H9 (cell line): ENCODE results near the gene ATP6V1B1. TPM values are rescaled to one million over a fixed set of nuclear protein-coding genes. Genes with fewer than 3 reads are reported as not detected.

Experiments
- DNase-seq: peaks from one replicate; pipeline ENCODE4 v3.0.0-alpha.2; 2017
- H2AFZ ChIP-seq: one replicate; pipeline ENCODE4 v1.6.1; 2013; ENCODE audit warnings: mild to moderate bottlenecking, low read length, control low read depth, moderate library complexity
- H2AK5ac ChIP-seq: 2 replicates; pipeline ENCODE4 v1.6.1; 2013; ENCODE audit warnings: low read length, control low read depth, mixed read lengths; ENCODE audit not compliant: insufficient read length
- H2BK120ac ChIP-seq: one replicate; pipeline ENCODE4 v1.6.1; 2013; ENCODE audit warnings: low read depth, mild to moderate bottlenecking, low read length, control low read depth, inconsistent platforms; ENCODE audit not compliant: poor library complexity, severe bottlenecking
- H2BK12ac ChIP-seq: 2 replicates; pipeline ENCODE4 v1.6.1; 2013; ENCODE audit warnings: low read length, control low read depth, mixed read lengths, low read depth; ENCODE audit not compliant: insufficient read length
- H2BK15ac ChIP-seq: 2 replicates; pipeline ENCODE4 v1.6.1; 2013; ENCODE audit warnings: low read depth, low read length, control low read depth
- H2BK20ac ChIP-seq: one replicate; pipeline ENCODE4 v1.6.1; 2013; ENCODE audit warnings: low read depth, mild to moderate bottlenecking, low read length, control low read depth, inconsistent platforms; ENCODE audit not compliant: poor library complexity, severe bottlenecking
- H2BK5ac ChIP-seq: 2 replicates; pipeline ENCODE4 v1.6.1; 2013; ENCODE audit warnings: low read length, control low read depth, mixed read lengths; ENCODE audit not compliant: insufficient read length
- H3K14ac ChIP-seq: 2 replicates; pipeline ENCODE4 v1.6.1; 2013; ENCODE audit warnings: low read length, control low read depth; ENCODE audit not compliant: insufficient read depth
- H3K18ac ChIP-seq: 2 replicates; pipeline ENCODE4 v1.6.1; 2013; ENCODE audit warnings: low read depth, mild to moderate bottlenecking, mixed read lengths, low read length, control low read depth; ENCODE audit not compliant: insufficient read length
- H3K23ac ChIP-seq: 2 replicates; pipeline ENCODE4 v1.6.1; 2013; ENCODE audit warnings: low read length, control low read depth, mixed read lengths, low read depth; ENCODE audit not compliant: insufficient read length
- H3K23me2 ChIP-seq: 2 replicates; pipeline ENCODE4 v1.6.1; 2013; ENCODE audit warnings: low read depth, mild to moderate bottlenecking, mixed read lengths, low read length, control low read depth; ENCODE audit not compliant: insufficient read length, poor library complexity, severe bottlenecking
- H3K27ac ChIP-seq: 2 replicates; pipeline ENCODE4 v1.5.1; 2013; ENCODE audit warnings: low read length, control low read depth, mixed read lengths, low read depth; ENCODE audit not compliant: insufficient read length
- H3K27me3 ChIP-seq: 2 replicates; pipeline ENCODE4 v1.6.1; 2013; ENCODE audit warnings: low read length, control low read depth, inconsistent platforms; ENCODE audit not compliant: insufficient read depth
- H3K4ac ChIP-seq: 2 replicates; pipeline ENCODE4 v1.6.1; 2013; ENCODE audit warnings: low read depth, mild to moderate bottlenecking, control low read depth, inconsistent platforms, low read length, moderate library complexity
- H3K4me1 ChIP-seq: 2 replicates; pipeline ENCODE4 v1.6.1; 2013; ENCODE audit warnings: low read length, control low read depth, inconsistent platforms; ENCODE audit not compliant: insufficient read depth
- H3K4me2 ChIP-seq: 2 replicates; pipeline ENCODE4 v1.6.1; 2013; ENCODE audit warnings: low read length, control low read depth, mixed read lengths; ENCODE audit not compliant: insufficient read length, insufficient read depth
- H3K56ac ChIP-seq: 2 replicates; pipeline ENCODE4 v1.6.1; 2013; ENCODE audit warnings: low read depth, mild to moderate bottlenecking, mixed read lengths, low read length, control low read depth; ENCODE audit not compliant: insufficient read length
- H3K79me1 ChIP-seq: 2 replicates; pipeline ENCODE4 v1.6.1; 2013; ENCODE audit warnings: low read depth, mild to moderate bottlenecking, moderate library complexity, low read length, control low read depth, inconsistent platforms; ENCODE audit not compliant: insufficient read depth, poor library complexity, severe bottlenecking
- H3K79me2 ChIP-seq: 2 replicates; pipeline ENCODE4 v1.6.1; 2013; ENCODE audit warnings: low read length, control low read depth, inconsistent platforms; ENCODE audit not compliant: insufficient read depth
- H3K9ac ChIP-seq: 2 replicates; pipeline ENCODE4 v1.6.1; 2013; ENCODE audit warnings: low read length, control low read depth, mixed read lengths; ENCODE audit not compliant: insufficient read length; ENCODE audit errors: extremely low read depth
- H3K9me3 ChIP-seq: one replicate; pipeline ENCODE4 v1.6.1; 2013; ENCODE audit warnings: low read depth, low read length, inconsistent platforms; ENCODE audit not compliant: control insufficient read depth
- H3T11ph ChIP-seq: one replicate; pipeline ENCODE4 v1.6.1; 2013; ENCODE audit warnings: mild to moderate bottlenecking, low read length, control low read depth, inconsistent platforms
- H4K20me1 ChIP-seq: one replicate; pipeline ENCODE4 v1.6.1; 2013; ENCODE audit not compliant: control insufficient read depth, insufficient read length, insufficient read depth
- H4K5ac ChIP-seq: 2 replicates; pipeline ENCODE4 v1.6.1; 2013; ENCODE audit warnings: low read depth, mild to moderate bottlenecking, mixed read lengths, low read length, control low read depth; ENCODE audit not compliant: insufficient read length
- H4K8ac ChIP-seq: replicated peaks from 2 replicates; pipeline ENCODE4 v1.6.1; 2013; ENCODE audit warnings: low read length, control low read depth, mixed read lengths, low read depth; ENCODE audit not compliant: insufficient read length
- H4K91ac ChIP-seq: 2 replicates; pipeline ENCODE4 v1.6.1; 2013; ENCODE audit warnings: low read depth, mild to moderate bottlenecking, moderate library complexity, mixed read lengths, low read length, control low read depth; ENCODE audit not compliant: insufficient read length
- H3K27ac Mint-ChIP-seq, 3 experiments: 2 replicates in 2 of 3; 3 replicates in 1 of 3; pipeline ENCODE4 v1.8.0; 2020 to 2021; ENCODE audit warnings: mixed read lengths in 3 of 3, mild to moderate bottlenecking in 1 of 3, moderate library complexity in 1 of 3
- H3K27me3 Mint-ChIP-seq: 2 replicates; pipeline ENCODE4 v1.8.0; 2021; ENCODE audit warnings: low read depth, mild to moderate bottlenecking, moderate library complexity, mixed read lengths
- H3K36me3 Mint-ChIP-seq, 3 experiments: 2 replicates in 2 of 3; 3 replicates in 1 of 3; pipeline ENCODE4 v1.8.0; 2020 to 2021; ENCODE audit warnings: low read depth in 3 of 3, mixed read lengths in 3 of 3; ENCODE audit not compliant: insufficient read depth in 1 of 3
- H3K4me1 Mint-ChIP-seq, 2 experiments: 2 replicates each; pipeline ENCODE4 v1.8.0; 2020; ENCODE audit warnings: mixed read lengths in 2 of 2
- H3K4me3 Mint-ChIP-seq, 2 experiments: 2 replicates in 1 of 2; 3 replicates in 1 of 2; pipeline ENCODE4 v1.8.0; 2020 to 2021; ENCODE audit warnings: mild to moderate bottlenecking in 2 of 2, mixed read lengths in 2 of 2, moderate library complexity in 1 of 2
- H3K9me3 Mint-ChIP-seq, 2 experiments: 2 replicates in 1 of 2; 3 replicates in 1 of 2; pipeline ENCODE4 v1.8.0; 2020; ENCODE audit warnings: mild to moderate bottlenecking in 2 of 2, mixed read lengths in 2 of 2, moderate library complexity in 1 of 2
- WGBS: extraction: QIAGEN DNeasy Blood & Tissue Kit; methylation state at CpG from one replicate; pipeline ENCODE4 v1.1.7; 2013; ENCODE audit warnings: missing lambda C conversion rate, low lambda C conversion rate, mixed read lengths; ENCODE audit not compliant: insufficient read length; ENCODE audit errors: extremely low coverage; 5-methylcytosine and 5-hydroxymethylcytosine counted together
- total RNA-seq: library from RNA; stranded (reverse); gene quantifications from 2 replicates; pipeline ENCODE4 v1.2.1, GENCODE V29; 2021
- TF ChIP-seq, protein P1 (sequence below): fragments of 200-600 bp; sonication (generic); conservative IDR thresholded peaks from 3 replicates; pipeline ENCODE4 v1.8.0; 2021; ENCODE audit warnings: antibody characterized with exemption, mild to moderate bottlenecking

Gene ATP6V1B1
- total RNA-seq, 1 experiment from 2014 or later: not detected

GRCh38 chr2:70897977-70898226 lies 37.8 kb upstream of the ATP6V1B1 start:
- no peak overlapping the region for H2BK12ac ChIP-seq
- Mint-ChIP-seq H3K36me3 (no peaks in the 10 kb centered on the region; a peak in 2 of 7 replicates), H3K9me3 (peaks cover 2 to 6% of the 10 kb centered on the region in 2 experiments; a peak in 4 of 5 replicates), H3K27ac (no peak overlapping the region), H3K4me3 (no peak overlapping the region), H3K4me1 (peaks cover 20 to 55% of the 10 kb centered on the region in 2 experiments), H3K27me3 (peaks cover 100% of the 10 kb centered on the region)
- no peak overlapping the region for H2BK5ac ChIP-seq
- H3K4me1 ChIP-seq: peaks cover 4% of the 10 kb centered on the region; the same call in 1 of the 2 replicates
- no peak overlapping the region for H3T11ph ChIP-seq
- no peak overlapping the region for H4K91ac ChIP-seq
- H3K23ac ChIP-seq: no peak overlapping the region
- H3K27ac ChIP-seq: no peak overlapping the region
- H3K9ac ChIP-seq: no peak overlapping the region
- TF ChIP-seq, protein P1, sequence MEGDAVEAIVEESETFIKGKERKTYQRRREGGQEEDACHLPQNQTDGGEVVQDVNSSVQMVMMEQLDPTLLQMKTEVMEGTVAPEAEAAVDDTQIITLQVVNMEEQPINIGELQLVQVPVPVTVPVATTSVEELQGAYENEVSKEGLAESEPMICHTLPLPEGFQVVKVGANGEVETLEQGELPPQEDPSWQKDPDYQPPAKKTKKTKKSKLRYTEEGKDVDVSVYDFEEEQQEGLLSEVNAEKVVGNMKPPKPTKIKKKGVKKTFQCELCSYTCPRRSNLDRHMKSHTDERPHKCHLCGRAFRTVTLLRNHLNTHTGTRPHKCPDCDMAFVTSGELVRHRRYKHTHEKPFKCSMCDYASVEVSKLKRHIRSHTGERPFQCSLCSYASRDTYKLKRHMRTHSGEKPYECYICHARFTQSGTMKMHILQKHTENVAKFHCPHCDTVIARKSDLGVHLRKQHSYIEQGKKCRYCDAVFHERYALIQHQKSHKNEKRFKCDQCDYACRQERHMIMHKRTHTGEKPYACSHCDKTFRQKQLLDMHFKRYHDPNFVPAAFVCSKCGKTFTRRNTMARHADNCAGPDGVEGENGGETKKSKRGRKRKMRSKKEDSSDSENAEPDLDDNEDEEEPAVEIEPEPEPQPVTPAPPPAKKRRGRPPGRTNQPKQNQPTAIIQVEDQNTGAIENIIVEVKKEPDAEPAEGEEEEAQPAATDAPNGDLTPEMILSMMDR: no peak
- H3K23me2 ChIP-seq: peaks cover 9% of the 10 kb centered on the region
- H3K27me3 ChIP-seq: peaks cover 96% of the 10 kb centered on the region
- H2BK120ac ChIP-seq: no peak overlapping the region
- H2BK20ac ChIP-seq: no peak overlapping the region
- no peak overlapping the region for H2AK5ac ChIP-seq
- DNase-seq: no peak
- WGBS: no CpG with 5 or more reads among the region's 5 CpGs
- H3K79me2 ChIP-seq: no peaks in the 10 kb centered on the region
- no peaks in the 10 kb centered on the region for H3K9me3 ChIP-seq
- H2AFZ ChIP-seq: no peak overlapping the region
- no peak overlapping the region for H3K56ac ChIP-seq
- H3K4me2 ChIP-seq: no peak overlapping the region
- H2BK15ac ChIP-seq: no peak overlapping the region
- H3K4ac ChIP-seq: no peak overlapping the region
- no peak overlapping the region for H3K14ac ChIP-seq
- H4K8ac ChIP-seq: no peak overlapping the region
- H4K20me1 ChIP-seq: no peaks in the 10 kb centered on the region
- H3K79me1 ChIP-seq: no peaks in the 10 kb centered on the region
- H4K5ac ChIP-seq: no peak overlapping the region
- no peak overlapping the region for H3K18ac ChIP-seq
